Coronary artery (tissue), 2 donors: Measurements from ENCODE around the gene GLRB.
A peak's percentile ranks its signal among the peaks of the same experiment; 100 is the strongest.

ENCODE experiments used
- DNase-seq: peaks from one replicate; pipeline ENCODE4 v3.0.0-alpha.2; 2017; ENCODE audit warnings: low spot score
- H3K27ac ChIP-seq, 2 donors: fragments of 200-600 bp; sonication (generic); one replicate each; pipeline ENCODE4 v1.5.1; 2016 to 2019
- H3K4me3 ChIP-seq: fragments of 200-600 bp; sonication (generic); 2 replicates; pipeline ENCODE4 v1.5.1; 2016; ENCODE audit warnings: mild to moderate bottlenecking, moderate library complexity
- TF ChIP-seq, protein P1 (sequence below): fragments of 200-600 bp; sonication (generic); IDR thresholded peaks from one replicate; pipeline ENCODE4 v1.5.1; 2019; ENCODE audit warnings: antibody characterized with exemption

Gene GLRB

DNA sequence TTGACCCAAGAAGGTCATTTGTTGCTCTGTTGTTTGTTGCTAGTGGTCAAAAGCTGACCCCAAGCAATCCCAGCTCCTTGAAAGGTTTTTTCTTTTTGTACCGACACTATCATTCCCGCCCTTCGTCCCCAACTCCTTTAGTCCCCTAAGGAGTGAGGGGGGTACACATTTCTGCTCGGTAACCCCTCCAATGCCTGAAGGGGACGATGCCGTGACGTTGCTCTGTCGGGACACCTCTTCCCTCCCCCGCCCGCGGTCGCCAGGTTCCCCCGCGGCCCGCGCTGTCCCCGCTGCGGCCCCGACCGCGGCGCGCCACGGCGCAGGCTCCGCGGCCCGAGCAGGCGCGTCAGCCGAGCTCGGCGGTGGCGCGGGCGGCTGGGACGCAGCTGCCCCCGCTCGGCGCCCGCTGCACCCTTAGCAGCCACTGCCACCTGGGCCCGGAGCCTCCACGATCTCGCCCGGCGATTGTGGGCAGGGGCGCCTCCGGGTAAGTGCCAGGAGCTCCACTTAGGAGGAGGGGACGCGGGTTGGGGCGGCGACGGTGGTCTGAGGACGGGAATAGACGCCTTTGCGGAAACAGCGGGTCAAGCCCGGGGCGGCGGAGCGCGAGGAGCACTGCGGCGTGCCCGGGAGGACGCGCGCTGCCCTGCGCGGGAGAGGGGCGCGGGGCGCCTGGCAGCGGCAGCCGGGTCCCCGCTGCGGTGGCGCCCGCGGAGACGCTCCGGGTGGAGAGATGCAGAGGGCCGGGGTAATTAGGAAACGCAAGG is at the start of gene GLRB:
Gene GLRB (plus strand): TSS at position 340 of the 767 bp plus-strand sequence. CDS start 1,875 bp downstream, outside the sequence.
- TF ChIP-seq, protein P1, sequence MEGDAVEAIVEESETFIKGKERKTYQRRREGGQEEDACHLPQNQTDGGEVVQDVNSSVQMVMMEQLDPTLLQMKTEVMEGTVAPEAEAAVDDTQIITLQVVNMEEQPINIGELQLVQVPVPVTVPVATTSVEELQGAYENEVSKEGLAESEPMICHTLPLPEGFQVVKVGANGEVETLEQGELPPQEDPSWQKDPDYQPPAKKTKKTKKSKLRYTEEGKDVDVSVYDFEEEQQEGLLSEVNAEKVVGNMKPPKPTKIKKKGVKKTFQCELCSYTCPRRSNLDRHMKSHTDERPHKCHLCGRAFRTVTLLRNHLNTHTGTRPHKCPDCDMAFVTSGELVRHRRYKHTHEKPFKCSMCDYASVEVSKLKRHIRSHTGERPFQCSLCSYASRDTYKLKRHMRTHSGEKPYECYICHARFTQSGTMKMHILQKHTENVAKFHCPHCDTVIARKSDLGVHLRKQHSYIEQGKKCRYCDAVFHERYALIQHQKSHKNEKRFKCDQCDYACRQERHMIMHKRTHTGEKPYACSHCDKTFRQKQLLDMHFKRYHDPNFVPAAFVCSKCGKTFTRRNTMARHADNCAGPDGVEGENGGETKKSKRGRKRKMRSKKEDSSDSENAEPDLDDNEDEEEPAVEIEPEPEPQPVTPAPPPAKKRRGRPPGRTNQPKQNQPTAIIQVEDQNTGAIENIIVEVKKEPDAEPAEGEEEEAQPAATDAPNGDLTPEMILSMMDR: no peak
- no peak for DNase-seq
- peak within 1 kb of the TSS; percentile 65 to 74 for H3K27ac ChIP-seq

DNA sequence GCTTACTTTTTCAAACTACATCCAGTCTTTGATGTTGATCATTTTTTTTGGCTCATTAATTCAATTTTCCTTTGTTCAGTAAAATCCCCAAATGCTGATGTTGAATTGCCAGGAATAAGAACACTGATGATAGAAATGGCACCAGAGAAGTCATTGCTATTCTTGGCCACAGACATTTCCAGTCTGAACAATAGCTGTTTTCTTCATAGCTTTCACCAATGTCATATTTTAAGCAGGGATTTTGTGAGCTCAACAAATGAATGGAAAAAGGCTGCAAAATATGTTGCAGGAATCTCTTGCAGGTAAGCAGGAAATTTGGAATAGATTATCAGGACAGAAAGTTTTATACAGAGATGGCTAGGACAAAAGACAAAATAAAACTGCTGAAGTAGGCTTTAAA is 40.5 kb upstream of the GLRB start:
- TF ChIP-seq, protein P1: no peak
- DNase-seq: no peak
- no peak overlapping the region for H3K27ac ChIP-seq

More for the DNA sequence above, at the start of gene GLRB:
- H3K4me3 ChIP-seq: peak within 1 kb of the TSS; percentile 85

DNA sequence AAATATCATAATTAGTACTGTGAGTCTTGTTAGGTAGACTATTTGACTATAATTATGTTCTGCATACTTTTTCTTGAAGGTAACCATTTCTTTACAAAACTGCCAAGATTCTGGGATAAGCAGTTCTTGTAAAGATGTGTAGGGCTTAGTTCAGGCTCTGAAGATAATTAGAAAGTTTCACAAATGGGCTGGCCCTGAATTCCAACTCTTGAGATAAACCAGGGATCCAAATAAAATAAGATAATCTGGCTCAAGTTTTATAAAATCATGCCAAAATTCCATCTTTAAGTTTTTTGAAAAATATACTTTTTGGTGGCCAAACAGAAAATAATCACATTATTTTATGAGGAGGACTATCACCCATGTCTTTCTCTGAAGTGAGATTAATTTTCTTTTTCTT is 35.5 kb upstream of the GLRB start:
- no peak for DNase-seq
- H3K27ac ChIP-seq: no peak overlapping the region
- TF ChIP-seq, protein P1: no peak
- H3K4me3 ChIP-seq: no peak overlapping the region

More for the DNA sequence above, 40.5 kb upstream of the GLRB start:
- no peak overlapping the region for H3K4me3 ChIP-seq

DNA sequence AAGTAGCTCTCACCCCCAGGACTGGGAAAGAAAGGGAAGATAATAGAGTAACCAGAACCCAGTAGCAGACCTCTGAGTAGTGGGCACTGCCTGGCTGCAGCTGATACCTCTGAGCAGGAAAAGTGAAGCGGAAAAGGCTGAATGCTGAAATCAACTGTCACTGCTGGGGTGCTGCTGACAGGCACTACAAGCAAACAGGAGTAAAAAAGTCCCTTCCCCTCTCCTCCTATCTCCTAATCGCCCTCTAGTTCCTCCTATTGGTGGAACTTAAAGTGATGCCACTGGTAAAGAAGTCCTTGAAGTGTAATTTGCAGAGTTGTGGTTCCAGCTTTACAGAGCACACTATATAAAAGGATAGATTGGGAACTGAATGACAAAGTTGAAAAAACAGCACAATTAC is 32.8 kb upstream of the GLRB start:
- Histone ChIP-seq H3K27ac (no peak overlapping the region), H3K4me3 (no peak overlapping the region)
- TF ChIP-seq, protein P1: no peak
- no peak for DNase-seq

DNA sequence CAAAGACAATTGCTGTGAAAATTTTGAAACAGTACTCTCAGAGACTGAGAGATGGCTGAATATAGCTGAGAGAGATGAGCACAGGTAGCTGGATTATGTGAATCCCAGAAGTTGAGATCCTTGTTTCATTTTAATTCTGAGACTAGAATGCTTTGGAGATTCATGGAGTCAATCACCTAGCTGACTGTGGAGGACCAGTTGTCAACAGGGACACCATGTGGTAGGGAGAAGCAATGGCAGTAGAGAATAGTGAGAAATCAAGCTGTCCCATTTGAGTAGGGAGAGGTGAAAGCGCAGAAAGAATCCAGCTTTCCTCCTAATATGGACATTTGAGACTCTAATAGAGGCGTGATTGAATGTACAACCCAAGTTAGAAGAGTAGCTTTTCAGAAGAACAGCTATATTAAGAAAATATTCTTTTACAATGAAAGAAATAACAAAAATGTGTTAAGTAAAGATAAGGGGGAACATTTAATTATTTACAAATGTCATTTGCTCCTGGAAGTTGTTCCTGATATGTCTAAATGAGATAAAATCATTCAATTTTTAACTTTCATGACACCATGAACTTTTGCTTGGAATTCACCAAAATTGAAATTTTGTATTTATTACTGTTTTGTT is 30.3 kb upstream of the GLRB start:
- Histone ChIP-seq H3K4me3 (no peak overlapping the region), H3K27ac (no peak overlapping the region)
- DNase-seq: no peak
- TF ChIP-seq, protein P1: peak; percentile 47

DNA sequence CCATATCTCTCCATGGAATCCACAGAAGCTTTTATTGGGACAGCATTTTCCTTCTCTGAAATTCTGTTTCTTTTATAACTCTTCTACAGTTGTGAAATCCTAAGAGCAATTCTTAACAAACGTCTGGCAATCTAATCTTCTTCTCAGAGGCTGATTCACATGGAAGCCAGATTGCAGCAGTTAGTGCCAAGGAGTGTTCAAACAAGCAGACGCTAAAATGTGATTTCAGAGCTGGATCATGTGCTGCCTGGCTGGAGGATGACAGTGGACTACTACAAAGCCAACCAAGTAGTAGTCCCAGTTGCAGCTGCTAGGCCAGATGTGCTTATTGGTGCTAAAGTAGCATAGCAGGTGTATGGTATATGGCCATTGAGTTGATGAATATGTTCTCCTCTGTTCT is 27.7 kb upstream of the GLRB start:
- DNase-seq: no peak
- Histone ChIP-seq H3K4me3 (no peak overlapping the region), H3K27ac (peak overlapping the region; percentile 9 to 23)
- TF ChIP-seq, protein P1: no peak

DNA sequence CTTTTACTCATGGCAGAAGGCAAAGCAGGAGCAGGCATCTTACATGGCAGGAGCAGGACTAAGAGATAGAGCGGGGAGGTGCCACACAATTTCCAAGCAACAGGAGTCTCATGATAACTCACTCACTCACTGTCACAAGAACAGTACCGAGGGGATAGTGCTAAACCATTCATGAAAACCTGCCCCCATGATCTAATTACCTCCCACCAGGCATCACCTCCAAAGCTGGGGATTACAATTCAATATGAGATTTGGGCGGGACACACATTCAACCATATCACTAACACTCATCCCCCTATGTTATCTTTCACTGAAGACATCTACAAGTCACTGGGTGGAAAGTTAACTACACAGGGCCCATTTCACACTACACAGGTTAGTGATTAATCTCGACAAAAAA is 25.4 kb upstream of the GLRB start:
- Histone ChIP-seq H3K27ac (no peak overlapping the region), H3K4me3 (no peak overlapping the region)
- TF ChIP-seq, protein P1: no peak
- no peak for DNase-seq
